Stomach (tissue), 9 donors: ENCODE measurements around the gene TTC9. TPM values are rescaled to one million over a fixed set of nuclear protein-coding genes. Genes with fewer than 3 reads are reported as not detected.

ENCODE experiments used
- DNase-seq, 2 donors: peaks; one replicate each; pipeline versions ENCODE4 v3.0.0 to v3.0.0-alpha.2; 2013 to 2019
- H3K27ac ChIP-seq, 5 donors: fragments of 200-600 bp in 4 of 5; sonication (generic) in 4 of 5; one replicate each; pipeline ENCODE4 v1.5.1; 2013 to 2019; ENCODE audit warnings: mild to moderate bottlenecking in 1 of 5, moderate library complexity in 1 of 5
- H3K27me3 ChIP-seq, 3 donors: fragments of 200-600 bp; sonication (generic); one replicate each; pipeline ENCODE4 v1.5.1; 2017 to 2019; ENCODE audit warnings: mixed run types in 1 of 3
- H3K36me3 ChIP-seq, 4 donors: fragments of 200-600 bp; sonication (generic); 1 replicate in 3 of 4; 2 replicates in 1 of 4; pipeline ENCODE4 v1.5.1; 2016 to 2019
- H3K4me1 ChIP-seq, 4 donors: fragments of 200-600 bp; sonication (generic); one replicate each; pipeline ENCODE4 v1.5.1; 2016 to 2019
- H3K4me3 ChIP-seq, 4 donors: fragments of 200-600 bp; sonication (generic) in 3 of 4; one replicate each; pipeline ENCODE4 v1.5.1; 2016 to 2019; ENCODE audit warnings: mild to moderate bottlenecking in 1 of 4
- H3K9me3 ChIP-seq, 4 donors: fragments of 200-600 bp; sonication (generic); one replicate each; pipeline ENCODE4 v1.5.1; 2016 to 2019
- EP300 ChIP-seq: sonication (generic); formaldehyde crosslinking; IDR thresholded peaks from one replicate; pipeline ENCODE4 v1.6.1; 2017; ENCODE audit warnings: antibody characterized with exemption
- POLR2A ChIP-seq, 4 donors: fragments of 450-650 bp; IDR thresholded peaks; one replicate each; pipeline ENCODE4 v1.6.1; 2016; ENCODE audit warnings: antibody characterized with exemption in 4 of 4, control low read depth in 2 of 4, mild to moderate bottlenecking in 1 of 4, moderate library complexity in 1 of 4
- POLR2AphosphoS5 ChIP-seq, 3 donors: sonication (generic); formaldehyde crosslinking; IDR thresholded peaks; one replicate each; pipeline ENCODE4 v1.6.1; 2016; ENCODE audit warnings: antibody characterized with exemption in 3 of 3
- WGBS, 5 donors: extraction: QIAGEN DNeasy Blood & Tissue Kit in 3 of 5; methylation state at CpG; one replicate each; pipeline versions ENCODE4 v1.1.5 to v1.1.7; 2013 to 2018; 5-methylcytosine and 5-hydroxymethylcytosine counted together
- intact Hi-C: fragments of 100-400 bp; cut with DNase I; formaldehyde crosslinking; loops from one replicate; pipeline ENCODE4 v1.15.1; 2023; ENCODE audit warnings: low total_unique reads
- polyA plus RNA-seq, 3 donors: library from polyadenylated mRNA; stranded (reverse); fragments of 200-250 nt; gene quantifications; one replicate each; pipeline ENCODE4 v1.2.3, GENCODE V29; 2013
- total RNA-seq, 5 donors: library from RNA; depleted of rRNA; stranded (reverse); fragments of >200 nt; gene quantifications; one replicate each; pipeline versions ENCODE4 v1.1.0 to v1.2.3, GENCODE V29; 2014 to 2016
- TF ChIP-seq, protein P1 (sequence below), 7 experiments: fragments of 450-650 bp in 4 of 7; fragments of 200-600 bp in 3 of 7; sonication (generic) in 3 of 7; IDR thresholded peaks; one replicate each; pipeline ENCODE4 v1.5.1; 2016 to 2019; ENCODE audit warnings: antibody characterized with exemption in 7 of 7, control low read depth in 2 of 7, mild to moderate bottlenecking in 1 of 7
- donor health status: healthy with polysubstance abuse.
- donor health status: Bipolar disorder and iron deficiency.
- donor health status: healthy.

The TTC9 gene
- total and polyA plus RNA-seq, 8 donors, result 1.8 to 7.3 (median 4.7) TPM; not detected in 2

DNA sequence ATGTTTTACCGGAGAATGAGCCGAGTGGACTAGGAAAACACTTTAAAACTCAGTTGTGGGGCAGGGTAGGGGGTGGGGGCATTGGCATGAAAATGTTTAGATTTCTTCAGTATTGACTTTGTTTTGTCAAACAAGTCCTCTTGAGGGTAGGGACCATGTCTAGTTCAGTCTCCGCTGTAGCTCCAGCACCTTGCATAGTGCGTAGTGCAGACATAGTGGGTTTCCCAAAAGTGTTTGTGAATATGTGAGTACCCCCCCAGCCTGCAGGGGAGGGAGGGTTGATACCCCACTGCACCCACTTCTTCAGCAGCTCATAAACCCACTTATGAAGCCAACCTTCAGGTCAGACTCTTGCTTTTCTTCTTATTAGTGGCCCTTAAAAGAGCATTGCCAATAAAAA, 71.4 kb downstream of the TTC9 start:
- 78 to 94% (median 88%) methylated on average over 4 of the region's 4 CpGs for WGBS, 5 donors
- intact Hi-C loops, result loop anchor here (10.0 kb wide), 1 partner anchor 68 kb away; the partner anchor contains the start of gene TTC9
- no peaks in the 10 kb centered on the region for H3K36me3 ChIP-seq

DNA sequence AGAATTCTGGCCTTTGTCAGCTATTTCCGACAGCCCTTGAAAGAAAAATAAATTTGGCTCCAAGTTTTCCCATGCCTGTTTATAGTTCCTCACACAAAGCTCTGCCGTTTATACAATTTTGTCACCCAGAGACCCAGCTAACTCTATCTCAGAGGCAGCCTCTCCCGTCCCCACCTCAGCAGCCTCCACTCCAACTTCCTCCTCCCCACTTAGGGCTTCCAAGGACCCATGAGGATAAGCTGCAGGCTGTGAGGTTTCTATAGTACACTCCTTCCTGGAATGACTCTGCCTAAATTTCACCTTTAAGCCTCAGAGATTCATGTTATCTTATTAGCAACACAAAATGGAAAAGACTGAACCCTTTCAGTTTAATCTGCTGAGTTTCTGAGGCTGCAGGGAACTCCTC, 71.8 kb downstream of the TTC9 start:
- H3K27ac ChIP-seq, result peak overlapping the region in 4 of 5 donors; percentile 1 to 63 (median 31)
- 12 to 41% (median 19%) methylated on average over 3 of the region's 3 CpGs for WGBS, 5 donors

More for the DNA sequence above, 71.4 kb downstream of the TTC9 start:
- Histone ChIP-seq H3K27me3 (no peaks in the 10 kb centered on the region), H3K27ac (peak overlapping the region in 4 of 5 donors; percentile 1 to 63 (median 31)), H3K4me1 (peaks cover 0 to 24% (median 13%) of the 10 kb centered on the region in 4 donors), H3K4me3 (no peak overlapping the region), H3K9me3 (no peaks in the 10 kb centered on the region)
- TF ChIP-seq, protein P1, sequence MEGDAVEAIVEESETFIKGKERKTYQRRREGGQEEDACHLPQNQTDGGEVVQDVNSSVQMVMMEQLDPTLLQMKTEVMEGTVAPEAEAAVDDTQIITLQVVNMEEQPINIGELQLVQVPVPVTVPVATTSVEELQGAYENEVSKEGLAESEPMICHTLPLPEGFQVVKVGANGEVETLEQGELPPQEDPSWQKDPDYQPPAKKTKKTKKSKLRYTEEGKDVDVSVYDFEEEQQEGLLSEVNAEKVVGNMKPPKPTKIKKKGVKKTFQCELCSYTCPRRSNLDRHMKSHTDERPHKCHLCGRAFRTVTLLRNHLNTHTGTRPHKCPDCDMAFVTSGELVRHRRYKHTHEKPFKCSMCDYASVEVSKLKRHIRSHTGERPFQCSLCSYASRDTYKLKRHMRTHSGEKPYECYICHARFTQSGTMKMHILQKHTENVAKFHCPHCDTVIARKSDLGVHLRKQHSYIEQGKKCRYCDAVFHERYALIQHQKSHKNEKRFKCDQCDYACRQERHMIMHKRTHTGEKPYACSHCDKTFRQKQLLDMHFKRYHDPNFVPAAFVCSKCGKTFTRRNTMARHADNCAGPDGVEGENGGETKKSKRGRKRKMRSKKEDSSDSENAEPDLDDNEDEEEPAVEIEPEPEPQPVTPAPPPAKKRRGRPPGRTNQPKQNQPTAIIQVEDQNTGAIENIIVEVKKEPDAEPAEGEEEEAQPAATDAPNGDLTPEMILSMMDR (IDR thresholded peaks at IDR 0.05), result no peak
- TF ChIP-seq EP300, result no peak
- TF ChIP-seq POLR2AphosphoS5 (IDR thresholded peaks at IDR 0.05), result no peak
- TF ChIP-seq POLR2A (IDR thresholded peaks at IDR 0.05), result no peak
- no peak for DNase-seq

DNA sequence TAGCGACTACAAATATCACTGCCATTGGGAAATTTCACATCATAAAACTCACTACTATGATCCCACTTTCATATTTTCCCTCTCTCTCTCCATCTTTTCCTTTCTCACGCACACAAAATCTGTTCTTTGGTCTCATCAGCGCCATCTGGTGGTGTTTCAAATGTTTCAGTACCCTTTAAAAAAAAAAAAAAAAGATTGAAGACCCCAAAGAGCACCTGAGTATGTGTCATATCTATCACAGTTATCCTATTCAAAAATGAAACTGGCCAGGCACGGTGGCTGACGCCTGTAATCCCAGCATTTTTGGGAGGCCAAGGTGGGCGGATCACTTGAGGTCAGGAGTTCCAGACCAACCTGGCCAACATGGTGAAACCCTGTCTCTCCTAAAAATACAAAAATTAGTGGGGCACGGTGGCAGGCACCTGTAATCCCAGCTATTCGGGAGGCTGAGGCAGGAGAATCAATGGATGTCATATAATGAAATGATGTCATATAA, 72.4 kb downstream of the TTC9 start:
- intact Hi-C loops, result loop anchor here (10.0 kb wide), 1 partner anchor 69 kb away; the partner anchor contains the start of gene TTC9
- Histone ChIP-seq H3K27ac (peak overlapping the region in 2 of 5 donors; percentile 16 to 63), H3K36me3 (no peaks in the 10 kb centered on the region), H3K27me3 (no peaks in the 10 kb centered on the region), H3K9me3 (no peaks in the 10 kb centered on the region), H3K4me1 (peaks cover 0 to 31% (median 14%) of the 10 kb centered on the region in 4 donors), H3K4me3 (no peak overlapping the region)
- TF ChIP-seq EP300, result no peak
- TF ChIP-seq, protein P1 (IDR thresholded peaks at IDR 0.05), result peak in 5 of 7 experiments; percentile 45 to 77 (median 75)
- WGBS, 5 donors, result 15 to 21% (median 17%) methylated on average over 8 of the region's 8 CpGs
- DNase-seq, result peak; percentile 47 to 88

More for the DNA sequence above, 71.8 kb downstream of the TTC9 start:
- Histone ChIP-seq H3K27me3 (no peaks in the 10 kb centered on the region), H3K36me3 (no peaks in the 10 kb centered on the region), H3K9me3 (no peaks in the 10 kb centered on the region), H3K4me1 (peaks cover 0 to 25% (median 13%) of the 10 kb centered on the region in 4 donors), H3K4me3 (no peak overlapping the region)
- no peak for TF ChIP-seq POLR2A (IDR thresholded peaks at IDR 0.05)
- no peak for TF ChIP-seq EP300
- no peak for TF ChIP-seq POLR2AphosphoS5 (IDR thresholded peaks at IDR 0.05)
- TF ChIP-seq, protein P1 (IDR thresholded peaks at IDR 0.05), result no peak
- intact Hi-C loops, result loop anchor here (10.0 kb wide), 1 partner anchor 69 kb away; the partner anchor contains the start of gene TTC9
- DNase-seq, result no peak

DNA sequence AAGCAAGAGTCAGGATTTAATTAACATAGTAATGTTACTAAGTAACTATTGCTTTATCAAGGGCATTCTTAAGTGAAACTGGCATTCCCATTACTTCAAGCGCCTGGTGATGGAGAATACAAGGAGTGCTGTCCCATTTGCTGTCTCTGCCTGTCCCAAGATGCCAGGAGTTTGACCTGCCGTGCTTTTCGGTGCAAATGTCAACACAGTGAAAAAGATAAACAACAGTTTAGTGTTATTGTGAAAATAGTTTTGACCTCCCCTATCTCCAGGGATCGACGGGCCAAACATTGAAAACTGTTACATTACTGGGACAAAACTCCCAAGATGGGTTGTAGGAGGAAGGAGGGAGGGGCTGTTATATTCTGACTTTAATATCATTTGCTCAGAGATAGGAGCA, 74.8 kb downstream of the TTC9 start:
- H3K27me3 ChIP-seq, result no peaks in the 10 kb centered on the region
- peaks cover 0 to 32% (median 14%) of the 10 kb centered on the region in 4 donors for H3K4me1 ChIP-seq
- DNase-seq, result no peak
- H3K36me3 ChIP-seq, result no peaks in the 10 kb centered on the region
- H3K4me3 ChIP-seq, result no peak overlapping the region
- no peaks in the 10 kb centered on the region for H3K9me3 ChIP-seq
- WGBS, 5 donors, result 23 to 31% (median 26%) methylated on average over 5 of the region's 5 CpGs
- H3K27ac ChIP-seq, result no peak overlapping the region
- TF ChIP-seq, protein P1 (IDR thresholded peaks at IDR 0.05), result no peak
- TF ChIP-seq POLR2AphosphoS5 (IDR thresholded peaks at IDR 0.05) (no peak), EP300 (no peak)
- intact Hi-C loops, result loop anchor here (10.0 kb wide), 1 partner anchor 72 kb away; the partner anchor contains the start of gene TTC9
